Smooth muscle cell (in vitro differentiated cells): ENCODE measurements around the gene MAP3K14. TPM values are rescaled to one million over a fixed set of nuclear protein-coding genes. Genes with fewer than 3 reads are reported as not detected.
A peak's percentile ranks its signal among the peaks of the same experiment; 100 is the strongest.

Experiments used
- DNase-seq: peaks from one replicate; lab custom pipeline; 2025; ENCODE audit not compliant: unreplicated experiment; lab: John Stamatoyannopoulos, UW
- H2AFZ ChIP-seq: fragments of 200-600 bp; sonication (generic); 2 replicates; pipeline ENCODE4 v1.6.0; 2016; ENCODE audit warnings: antibody characterized with exemption, low read depth, mild to moderate bottlenecking
- H3F3A ChIP-seq: fragments of 200-600 bp; sonication (generic); 2 replicates; pipeline ENCODE4 v1.6.0; 2017; ENCODE audit warnings: antibody characterized with exemption, low read depth
- H3K27ac ChIP-seq: fragments of 200-600 bp; sonication (generic); 2 replicates; pipeline ENCODE4 v1.5.1; 2016; ENCODE audit warnings: low read depth, mild to moderate bottlenecking
- H3K27me3 ChIP-seq: fragments of 200-600 bp; sonication (generic); 2 replicates; pipeline ENCODE4 v1.6.1; 2016; ENCODE audit warnings: low read depth, mild to moderate bottlenecking
- H3K36me3 ChIP-seq: fragments of 200-600 bp; sonication (generic); 2 replicates; pipeline ENCODE4 v1.5.1; 2016; ENCODE audit warnings: low read depth
- H3K4me1 ChIP-seq: fragments of 200-600 bp; sonication (generic); 2 replicates; pipeline ENCODE4 v1.5.1; 2016; ENCODE audit warnings: low read depth
- H3K4me2 ChIP-seq: fragments of 200-600 bp; sonication (generic); 2 replicates; pipeline ENCODE4 v1.6.0; 2016; ENCODE audit warnings: mild to moderate bottlenecking
- H3K4me3 ChIP-seq: fragments of 200-600 bp; sonication (generic); 2 replicates; pipeline ENCODE4 v1.5.1; 2016; ENCODE audit warnings: mild to moderate bottlenecking
- H3K79me2 ChIP-seq: fragments of 200-600 bp; sonication (generic); 2 replicates; pipeline ENCODE4 v1.6.0; 2016; ENCODE audit warnings: low read depth, mild to moderate bottlenecking
- H3K9ac ChIP-seq: fragments of 200-600 bp; sonication (generic); 2 replicates; pipeline ENCODE4 v1.6.0; 2016; ENCODE audit warnings: low read depth
- H3K9me3 ChIP-seq: fragments of 200-600 bp; sonication (generic); replicated peaks from 2 replicates; pipeline ENCODE4 v1.5.1; 2016; ENCODE audit warnings: low read depth
- H4K20me1 ChIP-seq: fragments of 200-600 bp; sonication (generic); 2 replicates; pipeline ENCODE4 v1.6.0; 2016; ENCODE audit warnings: low read depth
- WGBS: methylation state at CpG from one replicate; pipeline ENCODE4 v1.1.7; 2016; ENCODE audit warnings: low lambda C conversion rate; 5-methylcytosine and 5-hydroxymethylcytosine counted together
- polyA plus RNA-seq: library from polyadenylated mRNA; unstranded; fragments of >200 nt; fragmentation: Nextera tagmentation; extraction: Ambion mirVana; gene quantifications from 2 replicates; pipeline ENCODE4 v1.2.1, GENCODE V29; 2016
- total RNA-seq: library from RNA; depleted of rRNA; stranded (reverse); fragments of >200 nt; gene quantifications from 2 replicates; pipeline ENCODE4 v1.2.3, GENCODE V29; 2014
- TF ChIP-seq, protein P1 (sequence below): fragments of 200-600 bp; sonication (generic); IDR thresholded peaks from 2 replicates; pipeline ENCODE4 v1.5.1; 2017; ENCODE audit warnings: borderline replicate concordance, mild to moderate bottlenecking, antibody characterized with exemption; ENCODE audit not compliant: insufficient read depth, poor library complexity, severe bottlenecking

The MAP3K14 gene
- 1.5 and 1.7 TPM in 2 replicates for total RNA-seq
- polyA plus RNA-seq: 1.8 and 2.7 TPM in 2 replicates

DNA sequence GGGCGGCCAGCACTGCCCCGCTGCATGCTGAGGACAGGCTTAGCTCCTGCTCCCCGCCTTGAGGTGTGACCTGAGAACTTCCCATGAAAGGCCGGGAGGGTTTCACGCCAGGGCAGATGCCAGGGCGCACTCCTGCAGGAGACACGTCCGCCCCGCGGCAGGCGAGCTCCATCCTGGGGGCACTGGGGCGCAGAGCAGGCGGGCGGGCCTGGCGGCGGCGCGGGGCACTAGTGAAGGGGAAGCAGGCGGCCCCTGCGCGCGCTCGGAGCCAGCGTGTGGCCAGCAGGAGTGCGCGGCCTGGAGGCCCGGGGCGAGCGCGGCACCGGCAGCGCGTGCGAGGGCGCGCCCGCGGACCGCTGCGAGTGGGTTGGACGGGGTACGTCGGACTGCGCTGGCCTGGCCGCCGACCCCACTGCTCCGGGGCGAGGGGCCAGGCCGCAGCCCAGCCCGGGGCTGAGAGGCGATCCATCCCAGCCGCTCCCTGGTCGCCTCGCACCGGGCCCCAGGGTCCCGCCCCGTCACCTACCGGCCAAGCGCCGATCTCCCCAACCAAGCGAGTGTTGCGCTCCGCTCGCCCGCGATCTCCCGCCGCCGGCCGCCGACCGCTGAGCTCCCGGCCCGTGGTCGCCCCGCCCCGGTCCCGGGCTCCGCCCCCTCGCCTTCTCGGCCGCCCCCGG lies at the start of gene MAP3K14:
TSS of gene MAP3K14 (minus strand) at position 587 of the 677 bp plus-strand sequence. CDS start 26,275 bp downstream, outside the sequence.
- Histone ChIP-seq H3K36me3 (no peaks in the 10 kb centered on the region), H3K79me2 (peaks cover 41% of the 10 kb centered on the region), H3K4me1 (peaks cover 12% of the 10 kb centered on the region), H3K27ac (peak within 1 kb of the TSS; percentile 92), H3K9me3 (no peaks in the 10 kb centered on the region), H3K9ac (peak within 1 kb of the TSS; percentile 75), H3F3A (peaks cover 24% of the 10 kb centered on the region), H3K4me2 (peak within 1 kb of the TSS; percentile 93), H3K27me3 (no peaks in the 10 kb centered on the region), H3K4me3 (peak within 1 kb of the TSS; percentile 80), H4K20me1 (peaks cover 47% of the 10 kb centered on the region), H2AFZ (peak within 1 kb of the TSS; percentile 61)
- WGBS: 2% methylated on average over 49 of the region's 83 CpGs
- DNase-seq: peak; percentile 79
- TF ChIP-seq, protein P1, sequence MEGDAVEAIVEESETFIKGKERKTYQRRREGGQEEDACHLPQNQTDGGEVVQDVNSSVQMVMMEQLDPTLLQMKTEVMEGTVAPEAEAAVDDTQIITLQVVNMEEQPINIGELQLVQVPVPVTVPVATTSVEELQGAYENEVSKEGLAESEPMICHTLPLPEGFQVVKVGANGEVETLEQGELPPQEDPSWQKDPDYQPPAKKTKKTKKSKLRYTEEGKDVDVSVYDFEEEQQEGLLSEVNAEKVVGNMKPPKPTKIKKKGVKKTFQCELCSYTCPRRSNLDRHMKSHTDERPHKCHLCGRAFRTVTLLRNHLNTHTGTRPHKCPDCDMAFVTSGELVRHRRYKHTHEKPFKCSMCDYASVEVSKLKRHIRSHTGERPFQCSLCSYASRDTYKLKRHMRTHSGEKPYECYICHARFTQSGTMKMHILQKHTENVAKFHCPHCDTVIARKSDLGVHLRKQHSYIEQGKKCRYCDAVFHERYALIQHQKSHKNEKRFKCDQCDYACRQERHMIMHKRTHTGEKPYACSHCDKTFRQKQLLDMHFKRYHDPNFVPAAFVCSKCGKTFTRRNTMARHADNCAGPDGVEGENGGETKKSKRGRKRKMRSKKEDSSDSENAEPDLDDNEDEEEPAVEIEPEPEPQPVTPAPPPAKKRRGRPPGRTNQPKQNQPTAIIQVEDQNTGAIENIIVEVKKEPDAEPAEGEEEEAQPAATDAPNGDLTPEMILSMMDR: no peak

- Histone ChIP-seq H3K9ac (no peak overlapping the region), H3K27me3 (no peaks in the 10 kb centered on the region), H3K4me1 (peaks cover 2% of the 10 kb centered on the region), H4K20me1 (no peaks in the 10 kb centered on the region), H3F3A (peaks cover 2% of the 10 kb centered on the region), H3K4me2 (no peak overlapping the region), H2AFZ (no peak overlapping the region), H3K79me2 (no peaks in the 10 kb centered on the region), H3K27ac (no peak overlapping the region), H3K36me3 (no peaks in the 10 kb centered on the region), H3K4me3 (no peak overlapping the region), H3K9me3 (no peaks in the 10 kb centered on the region)
- DNase-seq: no peak
- TF ChIP-seq, protein P1: no peak
- WGBS: 95% methylated on average over 3 of the region's 3 CpGs
These were observed 49.2 kb upstream of the MAP3K14 start for GRCh38 chr17:45366049-45366448.

DNA sequence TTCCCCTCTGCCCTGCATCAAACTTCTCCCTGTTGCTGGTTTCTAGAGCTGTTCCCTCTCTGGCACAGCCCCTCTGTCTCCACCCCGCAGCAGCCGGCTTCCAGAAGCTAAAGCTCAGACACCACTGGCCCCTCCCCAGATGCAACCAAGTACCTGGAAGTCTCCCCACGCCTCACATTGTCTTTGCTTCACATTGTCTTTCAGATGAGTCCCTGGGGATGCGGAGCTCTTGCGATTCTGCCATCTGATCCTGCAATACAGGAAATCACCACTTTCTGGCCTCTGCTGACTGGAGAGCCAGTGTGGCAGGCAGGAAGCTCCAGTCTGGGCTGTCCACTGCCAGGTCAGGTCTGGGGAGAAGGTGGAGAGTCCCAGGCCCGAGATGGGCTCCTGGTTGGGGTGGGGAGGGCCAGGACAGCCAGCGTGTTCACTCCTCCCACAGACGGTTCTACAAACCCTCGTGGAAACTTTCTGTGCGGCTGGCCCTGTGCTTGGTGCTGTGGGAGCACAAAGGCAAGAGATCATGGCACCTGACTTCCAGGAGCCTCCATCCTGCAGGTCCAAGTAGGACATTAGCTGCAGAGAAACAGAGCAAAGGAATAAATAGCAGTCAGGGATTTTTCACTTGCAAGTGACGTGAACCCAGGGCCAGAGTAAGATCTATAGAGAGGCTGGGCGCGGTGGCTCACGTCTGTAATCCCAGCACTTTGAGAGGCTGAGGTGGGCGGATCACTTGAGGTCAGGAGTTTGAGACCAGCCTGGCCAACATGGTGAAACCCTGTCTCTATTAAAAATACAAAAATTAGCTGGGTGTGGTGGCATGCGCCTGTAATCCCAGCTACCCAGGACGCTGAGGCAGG lies 47.9 kb upstream of the MAP3K14 start:
- no peaks in the 10 kb centered on the region for H3K9me3 ChIP-seq
- no peaks in the 10 kb centered on the region for H3K4me1 ChIP-seq
- no peaks in the 10 kb centered on the region for H4K20me1 ChIP-seq
- TF ChIP-seq, protein P1: no peak
- H3K9ac ChIP-seq: no peak overlapping the region
- H3F3A ChIP-seq: no peaks in the 10 kb centered on the region
- H3K36me3 ChIP-seq: no peaks in the 10 kb centered on the region
- no peak overlapping the region for H3K27ac ChIP-seq
- H3K79me2 ChIP-seq: no peaks in the 10 kb centered on the region
- DNase-seq: no peak
- H3K4me2 ChIP-seq: no peak overlapping the region
- no peak overlapping the region for H3K4me3 ChIP-seq
- peak overlapping the region; percentile 19 for H2AFZ ChIP-seq
- no peaks in the 10 kb centered on the region for H3K27me3 ChIP-seq
- WGBS: 57% methylated on average over 17 of the region's 17 CpGs
